IMR-90 (cell line): ENCODE measurements around the gene PTGR1. TPM values are rescaled to one million over a fixed set of nuclear protein-coding genes. Genes with fewer than 3 reads are reported as not detected.

Source experiments
- ATAC-seq: fragments of 200-7000 bp; cut with Tn5 transposase; 2 replicates; pipeline ENCODE4 v1.9.1; 2020; ENCODE audit warnings: low read depth, mild to moderate bottlenecking, moderate library complexity
- BruUV-seq: library from RNA; stranded (reverse); fragments of 400-500 nt; replicated peaks from 2 replicates; lab custom pipeline; 2021; lab: Mats Ljungman, UMichigan
- CTCF ChIA-PET: fragments of 300-600 bp; formaldehyde crosslinking; extraction: SDS; loops from one replicate; lab custom pipeline; 2021; ENCODE audit warnings: antibody characterized with exemption; lab: Yijun Ruan, JAX
- POLR2A ChIA-PET: fragments of 300-600 bp; sonication (Branson Sonifier 250); formaldehyde crosslinking; loops from one replicate; lab custom pipeline; 2022; ENCODE audit warnings: antibody characterized with exemption; ENCODE audit not compliant: unreplicated experiment; lab: Charles Lee
- DNase-seq: peaks from one replicate; pipeline ENCODE4 v3.0.0; 2013
- H2AFZ ChIP-seq: replicated peaks from 2 replicates; pipeline ENCODE3; 2013; ENCODE audit warnings: low read length, mild to moderate bottlenecking; ENCODE audit not compliant: poor library complexity
- H2AK5ac ChIP-seq: 2 replicates; pipeline ENCODE4 v1.6.1; 2013; ENCODE audit warnings: low read depth, low read length, inconsistent platforms
- H2AK9ac ChIP-seq: replicated peaks from 2 replicates; pipeline ENCODE3; 2013; ENCODE audit warnings: mild to moderate bottlenecking, low read depth, low read length, moderate library complexity; ENCODE audit not compliant: poor library complexity
- H2BK120ac ChIP-seq: 2 replicates; pipeline ENCODE4 v1.6.1; 2013; ENCODE audit warnings: low read depth, low read length, inconsistent platforms
- H2BK15ac ChIP-seq: 3 replicates; pipeline ENCODE4 v1.6.1; 2013; ENCODE audit warnings: low read depth, low read length, inconsistent platforms
- H2BK20ac ChIP-seq: 2 replicates; pipeline ENCODE4 v1.6.1; 2013; ENCODE audit warnings: low read depth, mild to moderate bottlenecking, inconsistent platforms, low read length, moderate library complexity
- H2BK5ac ChIP-seq: 2 replicates; pipeline ENCODE4 v1.6.1; 2013; ENCODE audit warnings: mild to moderate bottlenecking, low read depth, low read length, inconsistent platforms; ENCODE audit not compliant: poor library complexity, severe bottlenecking
- H3K14ac ChIP-seq: replicated peaks from 2 replicates; pipeline ENCODE4 v1.6.1; 2013; ENCODE audit warnings: low read depth, low read length, inconsistent platforms
- H3K18ac ChIP-seq: 2 replicates; pipeline ENCODE4 v1.6.1; 2013; ENCODE audit warnings: low read depth, low read length, control low read depth
- H3K23ac ChIP-seq: 2 replicates; pipeline ENCODE4 v1.6.1; 2013; ENCODE audit warnings: low read depth, low read length, inconsistent platforms
- H3K27ac ChIP-seq: 2 replicates; pipeline ENCODE4 v1.5.1; 2013; ENCODE audit warnings: mild to moderate bottlenecking, control low read depth, low read length; ENCODE audit not compliant: insufficient read depth
- H3K27me3 ChIP-seq: 2 replicates; pipeline ENCODE4 v1.6.1; 2013; ENCODE audit warnings: low read length; ENCODE audit not compliant: control insufficient read depth, insufficient read depth
- H3K36me3 ChIP-seq: 2 replicates; pipeline ENCODE4 v1.6.1; 2013; ENCODE audit warnings: low read length, mixed read lengths; ENCODE audit not compliant: control insufficient read depth, insufficient read depth
- H3K4ac ChIP-seq: 2 replicates; pipeline ENCODE4 v1.6.1; 2013; ENCODE audit warnings: low read depth, low read length, inconsistent platforms
- H3K4me1 ChIP-seq: 2 replicates; pipeline ENCODE4 v1.6.1; 2013; ENCODE audit warnings: low read length, mixed read lengths; ENCODE audit not compliant: control insufficient read depth, insufficient read depth
- H3K4me2 ChIP-seq: 2 replicates; pipeline ENCODE4 v1.6.1; 2013; ENCODE audit warnings: low read depth, mild to moderate bottlenecking, control low read depth, low read length, moderate library complexity
- H3K4me3 ChIP-seq: 2 replicates; pipeline ENCODE4 v1.5.1; 2013; ENCODE audit warnings: low read depth, mild to moderate bottlenecking, control low read depth, low read length, moderate library complexity; ENCODE audit not compliant: insufficient read depth
- H3K56ac ChIP-seq: 2 replicates; pipeline ENCODE4 v1.6.1; 2013; ENCODE audit warnings: low read length, inconsistent platforms; ENCODE audit not compliant: insufficient read depth; ENCODE audit errors: extremely low read depth
- H3K79me1 ChIP-seq, 2 experiments: 2 replicates each; pipeline ENCODE4 v1.6.1; 2013; ENCODE audit warnings: low read length in 2 of 2, inconsistent platforms in 1 of 2, low read depth in 1 of 2
- H3K9ac ChIP-seq: 2 replicates; pipeline ENCODE4 v1.6.1; 2013; ENCODE audit warnings: low read depth, low read length, control low read depth
- H3K9me1 ChIP-seq: 2 replicates; pipeline ENCODE4 v1.6.1; 2013; ENCODE audit warnings: low read length, inconsistent platforms; ENCODE audit not compliant: insufficient read depth
- H3K9me3 ChIP-seq: 2 replicates; pipeline ENCODE4 v1.6.1; 2013; ENCODE audit warnings: low read length; ENCODE audit not compliant: control insufficient read depth, insufficient read depth
- H4K20me1 ChIP-seq: 2 replicates; pipeline ENCODE4 v1.6.1; 2013; ENCODE audit warnings: low read length, inconsistent platforms; ENCODE audit not compliant: insufficient read depth
- H4K5ac ChIP-seq: 2 replicates; pipeline ENCODE4 v1.6.1; 2013; ENCODE audit warnings: mild to moderate bottlenecking, low read depth, low read length, control low read depth
- H4K8ac ChIP-seq, 2 experiments: 2 replicates each; pipeline ENCODE4 v1.6.1; 2013; ENCODE audit warnings: low read depth in 2 of 2, low read length in 2 of 2, control low read depth in 1 of 2, inconsistent platforms in 1 of 2
- H4K91ac ChIP-seq: 2 replicates; pipeline ENCODE4 v1.6.1; 2013; ENCODE audit warnings: low read depth, low read length, inconsistent platforms; ENCODE audit not compliant: insufficient read depth
- CEBPB ChIP-seq: IDR thresholded peaks from 2 replicates; pipeline ENCODE4 v1.6.1; 2012; ENCODE audit warnings: low read depth, low read length, improper control_type of control experiment
- CHD1 ChIP-seq: IDR thresholded peaks from 2 replicates; pipeline ENCODE4 v1.6.1; 2012; ENCODE audit warnings: low read depth, low read length, improper control_type of control experiment
- ELK1 ChIP-seq: fragments of 150-350 bp; IDR thresholded peaks from 2 replicates; pipeline ENCODE4 v1.6.1; 2016; ENCODE audit warnings: low read depth, mild to moderate bottlenecking, low read length, moderate library complexity, borderline replicate concordance
- FOS ChIP-seq: fragments of 150-350 bp; IDR thresholded peaks from 2 replicates; pipeline ENCODE4 v1.6.1; 2016; ENCODE audit warnings: low read depth, low read length
- MAFK ChIP-seq: IDR thresholded peaks from 2 replicates; pipeline ENCODE4 v1.6.1; 2012; ENCODE audit warnings: low read depth, low read length, improper control_type of control experiment
- MAZ ChIP-seq: IDR thresholded peaks from 2 replicates; pipeline ENCODE4 v1.6.1; 2012; ENCODE audit warnings: low read depth, mild to moderate bottlenecking, low read length, improper control_type of control experiment, moderate library complexity, borderline replicate concordance
- MXI1 ChIP-seq: IDR thresholded peaks from 2 replicates; pipeline ENCODE4 v1.6.1; 2012; ENCODE audit warnings: low read depth, mild to moderate bottlenecking, low read length, moderate library complexity, borderline replicate concordance
- NFE2L2 ChIP-seq: fragments of 150-350 bp; IDR thresholded peaks from 2 replicates; pipeline ENCODE4 v1.6.1; 2016; ENCODE audit warnings: low read depth, mild to moderate bottlenecking, low read length
- RAD21 ChIP-seq: IDR thresholded peaks from 2 replicates; pipeline ENCODE4 v1.6.1; 2012; ENCODE audit warnings: low read length, improper control_type of control experiment
- RFX5 ChIP-seq: IDR thresholded peaks from 2 replicates; pipeline ENCODE4 v1.8.0; 2012; ENCODE audit warnings: low read depth, mild to moderate bottlenecking, low read length, moderate library complexity
- SMC3 ChIP-seq: fragments of 150-350 bp; IDR thresholded peaks from 2 replicates; pipeline ENCODE4 v1.6.1; 2016; ENCODE audit warnings: low read depth, mild to moderate bottlenecking, antibody characterized with exemption, low read length, moderate library complexity
- WGBS, 2 experiments: methylation state at CpG; one replicate each; pipeline versions ENCODE4 v1.1.5 to v1.1.7; 2013; ENCODE audit warnings: missing lambda C conversion rate in 2 of 2; ENCODE audit not compliant: insufficient read length in 1 of 2; ENCODE audit errors: extremely low coverage in 2 of 2; 5-methylcytosine and 5-hydroxymethylcytosine counted together
- dilution Hi-C: fragments of 300-500 bp; cut with HindIII; formaldehyde crosslinking; loops from one replicate; pipeline ENCODE4 v1.14.3; 2018; ENCODE audit warnings: low sequenced_read_pairs; ENCODE audit not compliant: unreplicated experiment
- in situ Hi-C: fragments of 300-500 bp; cut with MboI; formaldehyde crosslinking; loops from 3 replicates; pipeline ENCODE4 v1.14.3; 2019; ENCODE audit warnings: low sequenced_read_pairs, inconsistent platforms, mixed read lengths
- intact Hi-C: fragments of 100-400 bp; cut with micrococcal nuclease; formaldehyde crosslinking; loops from 2 replicates; pipeline ENCODE4 v1.10.0; 2022
- polyA plus RNA-seq, 3 experiments: library from polyadenylated mRNA; depleted of rRNA; stranded (reverse); fragments of >200 nt; gene quantifications; 2 replicates each; pipeline ENCODE4 v1.2.3, GENCODE V29; 2012; ENCODE audit warnings: low replicate concordance in 1 of 3
- total RNA-seq: library from RNA; depleted of rRNA; stranded (reverse); fragments of >200 nt; gene quantifications from 2 replicates; pipeline ENCODE4 v1.2.3, GENCODE V29; 2012
- TF ChIP-seq, protein P1 (sequence below): conservative IDR thresholded peaks from 2 replicates; pipeline ENCODE4 v1.5.1; 2012; ENCODE audit warnings: mild to moderate bottlenecking, low read depth, low read length, improper control_type of control experiment

The PTGR1 gene
- total and polyA plus RNA-seq, 2 of the 4 experiments (the other 2 are of a cell fraction) = 45.9 to 72.7 TPM

- no peak overlapping the region for H2BK120ac ChIP-seq
- no peak overlapping the region for H4K8ac ChIP-seq
- dilution Hi-C loops (no loop called here), intact Hi-C loops (no loop called here), in situ Hi-C loops (no loop called here)
- H3K4ac ChIP-seq = no peak overlapping the region
- H4K20me1 ChIP-seq = no peaks in the 10 kb centered on the region
- TF ChIP-seq MAFK (no peak), CEBPB (no peak), CHD1 (no peak), MAZ (no peak), RFX5 (no peak), RAD21 (no peak), ELK1 (no peak), FOS (no peak), NFE2L2 (no peak), MXI1 (no peak), SMC3 (no peak)
- TF ChIP-seq, protein P1, sequence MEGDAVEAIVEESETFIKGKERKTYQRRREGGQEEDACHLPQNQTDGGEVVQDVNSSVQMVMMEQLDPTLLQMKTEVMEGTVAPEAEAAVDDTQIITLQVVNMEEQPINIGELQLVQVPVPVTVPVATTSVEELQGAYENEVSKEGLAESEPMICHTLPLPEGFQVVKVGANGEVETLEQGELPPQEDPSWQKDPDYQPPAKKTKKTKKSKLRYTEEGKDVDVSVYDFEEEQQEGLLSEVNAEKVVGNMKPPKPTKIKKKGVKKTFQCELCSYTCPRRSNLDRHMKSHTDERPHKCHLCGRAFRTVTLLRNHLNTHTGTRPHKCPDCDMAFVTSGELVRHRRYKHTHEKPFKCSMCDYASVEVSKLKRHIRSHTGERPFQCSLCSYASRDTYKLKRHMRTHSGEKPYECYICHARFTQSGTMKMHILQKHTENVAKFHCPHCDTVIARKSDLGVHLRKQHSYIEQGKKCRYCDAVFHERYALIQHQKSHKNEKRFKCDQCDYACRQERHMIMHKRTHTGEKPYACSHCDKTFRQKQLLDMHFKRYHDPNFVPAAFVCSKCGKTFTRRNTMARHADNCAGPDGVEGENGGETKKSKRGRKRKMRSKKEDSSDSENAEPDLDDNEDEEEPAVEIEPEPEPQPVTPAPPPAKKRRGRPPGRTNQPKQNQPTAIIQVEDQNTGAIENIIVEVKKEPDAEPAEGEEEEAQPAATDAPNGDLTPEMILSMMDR = no peak
- no peaks in the 10 kb centered on the region for H3K4me1 ChIP-seq
- H2AK9ac ChIP-seq = no peak overlapping the region
- DNase-seq (no peak), ATAC-seq (no peak)
- no CpG with 5 or more reads among the region's 4 CpGs for WGBS, 2 experiments
- peaks cover 33% of the 10 kb centered on the region for H3K27me3 ChIP-seq
- no peak overlapping the region for H3K18ac ChIP-seq
- H3K14ac ChIP-seq = no peak overlapping the region
- H2AK5ac ChIP-seq = no peak overlapping the region
- H3K79me1 ChIP-seq = no peaks in the 10 kb centered on the region
- H4K91ac ChIP-seq = no peak overlapping the region
- no peak overlapping the region for H3K9ac ChIP-seq
- H2BK20ac ChIP-seq = no peak overlapping the region
- ChIA-PET CTCF (interaction anchor here (0.5 to 0.6 kb wide), 2 partner anchors 8 to 17 kb away, joined by 3 to 4 read pairs; partner anchors contain the start of gene DNAJC25), POLR2A (no interaction called here)
- H3K56ac ChIP-seq = no peak overlapping the region
- H3K9me3 ChIP-seq = no peaks in the 10 kb centered on the region
- H3K9me1 ChIP-seq = no peaks in the 10 kb centered on the region
- no peak overlapping the region for H4K5ac ChIP-seq
- no peak overlapping the region for H3K27ac ChIP-seq
- no peak overlapping the region for H2AFZ ChIP-seq
- no peak overlapping the region for H2BK15ac ChIP-seq
- no peak overlapping the region for H3K4me3 ChIP-seq
- H3K36me3 ChIP-seq = no peaks in the 10 kb centered on the region
- no peak overlapping the region for H3K23ac ChIP-seq
- H2BK5ac ChIP-seq = no peak overlapping the region
- BruUV-seq = no TSS peak
- no peak overlapping the region for H3K4me2 ChIP-seq
These were observed 14.1 kb upstream of the PTGR1 start for GRCh38 chr9:111613436-111614040.
